GM21717 (cell line): ENCODE results near the gene C1orf210.

ENCODE experiments used
- ATAC-seq: cut with Tn5 transposase; IDR thresholded peaks from one replicate; pipeline ENCODE4 v1.9.1; 2021; ENCODE audit warnings: mild to moderate bottlenecking, moderate library complexity; ENCODE audit not compliant: unreplicated experiment

The C1orf210 gene

GRCh38 chr1:43285269-43285990 is at the start of gene C1orf210:
Gene C1orf210 (minus strand): TSS chr1:43285581. CDS start chr1:43283270, 2,311 bp downstream.
- ATAC-seq: no peak

GRCh38 chr1:43334453-43335205 is 49.2 kb upstream of the C1orf210 start:
- ATAC-seq: no peak

GRCh38 chr1:43331688-43332087 is 46.3 kb upstream of the C1orf210 start:
- ATAC-seq: no peak

- no peak for ATAC-seq
These were observed 44.8 kb upstream of the C1orf210 start for GRCh38 chr1:43329995-43330751.

GRCh38 chr1:43327549-43328292 is 42.3 kb upstream of the C1orf210 start:
- no peak for ATAC-seq

- ATAC-seq: no peak
These were observed 40.0 kb upstream of the C1orf210 start for GRCh38 chr1:43325381-43325780.

GRCh38 chr1:43324810-43325209 is 39.4 kb upstream of the C1orf210 start:
- ATAC-seq: no peak

GRCh38 chr1:43322506-43322905 is 37.1 kb upstream of the C1orf210 start:
- no peak for ATAC-seq

- ATAC-seq: no peak
These were observed 36.0 kb upstream of the C1orf210 start for GRCh38 chr1:43321331-43321891.

GRCh38 chr1:43319766-43320165 is 34.4 kb upstream of the C1orf210 start:
- no peak for ATAC-seq

GRCh38 chr1:43319288-43319687 is 33.9 kb upstream of the C1orf210 start:
- no peak for ATAC-seq

GRCh38 chr1:43318831-43319230 is 33.5 kb upstream of the C1orf210 start:
- no peak for ATAC-seq

GRCh38 chr1:43317817-43318471 is 32.6 kb upstream of the C1orf210 start:
- no peak for ATAC-seq

GRCh38 chr1:43316738-43317520 is 31.5 kb upstream of the C1orf210 start:
- no peak for ATAC-seq

GRCh38 chr1:43315963-43316737 is 30.8 kb upstream of the C1orf210 start:
- no peak for ATAC-seq

GRCh38 chr1:43315481-43315880 is 30.1 kb upstream of the C1orf210 start:
- no peak for ATAC-seq

- no peak for ATAC-seq
These were observed 28.9 kb upstream of the C1orf210 start for GRCh38 chr1:43314233-43314632.

GRCh38 chr1:43313771-43314170 is 28.4 kb upstream of the C1orf210 start:
- no peak for ATAC-seq
